ENCODE measurements around the gene NOS1. TPM values are rescaled to one million over a fixed set of nuclear protein-coding genes. Genes with fewer than 3 reads are reported as not detected.

Gene NOS1
- total and polyA plus RNA-seq, 2 of the 8 experiments (the other 6 are each of a cell fraction or from before 2014, with no cell fraction given), result 1.5 to 2.0 TPM

GRCh38 chr12:117360551-117361346 is 677 bp downstream of the NOS1 start (continued):
- TF ChIP-seq SIN3A (conservative IDR thresholded peaks at IDR 0.05 in 1 of 2, IDR thresholded peaks at IDR 0.05 in 1 of 2; ENCODE audit: low read depth in 1 of 2, low read length in 2 of 2) (0 out of 4 replicates have a peak, but pooled peaks have one; percentile 26 to 27), TBP (IDR thresholded peaks at IDR 0.05; ENCODE audit: low read depth, low read length) (no peak), ZNF274 (IDR thresholded peaks at IDR 0.05; ENCODE audit: borderline replicate concordance, extremely low read depth, low read length) (no peak), PHF8 (conservative IDR thresholded peaks at IDR 0.05; ENCODE audit: low read depth, low read length) (peak; percentile 54), GABPA (IDR thresholded peaks at IDR 0.05; ENCODE audit: borderline replicate concordance, insufficient read depth, low read length) (peak; percentile 10; the same call in 1 of the 2 replicates), POU5F1 (IDR thresholded peaks at IDR 0.05; ENCODE audit: low read depth, low read length) (no peak), RNF2 (IDR thresholded peaks at IDR 0.05; ENCODE audit: borderline replicate concordance, low read depth, low read length, missing control alignments, poor library complexity, severe bottlenecking) (peak; percentile 77), EP300 (IDR thresholded peaks at IDR 0.05; ENCODE audit: borderline replicate concordance in 1 of 2, low read depth in 2 of 2, low read length in 2 of 2) (no peak), EZH2 (IDR thresholded peaks at IDR 0.05; ENCODE audit: low read depth, low read length, severe bottlenecking) (peak; percentile 69)

All from H1 (cell line).